ENCODE measurements around the gene ITGB3. TPM values are rescaled to one million over a fixed set of nuclear protein-coding genes. Genes with fewer than 3 reads are reported as not detected.

The ITGB3 gene
- total RNA-seq, 1 experiment from 2014 or later = not detected

GRCh38 chr17:47324224-47325020 lies 70.8 kb downstream of the ITGB3 start:
- H3K9me3 ChIP-seq (ENCODE audit: control insufficient read depth in 1 of 2, insufficient read depth in 1 of 2, low read depth in 1 of 2, low read length in 2 of 2) = peaks cover 3 to 5% of the 10 kb centered on the region in 2 experiments; a peak in 1 of 4 replicates
- no peak overlapping the region for H3K4me3 ChIP-seq (replicated peaks in 1 of 2; ENCODE audit: low read depth in 1 of 2, low read length in 2 of 2)
- H3K9ac ChIP-seq (ENCODE audit: low read length) = no peak overlapping the region
- ChIA-PET CTCF (no interaction called here), POLR2A (interaction anchor here (1.1 kb wide), 1 partner anchor 9 kb away, joined by 3 read pairs; no protein-coding TSS in a partner anchor), RAD21 (ENCODE audit: low non-redundant PET in 1 of 2, low total read pairs in 2 of 2, uncharacterized antibody in 2 of 2, unreplicated experiment in 2 of 2) (no interaction called here)
- no peaks in the 10 kb centered on the region for H3K9me2 ChIP-seq (ENCODE audit: insufficient read depth)
- H3K36me3 ChIP-seq (ENCODE audit: control insufficient read depth in 1 of 2, insufficient read depth in 2 of 2, low read length in 2 of 2) = no peaks in the 10 kb centered on the region
- no TSS peak for BruUV-seq (replicated peaks)
- no peak overlapping the region for H2AFZ ChIP-seq (ENCODE audit: low read depth, low read length, poor library complexity, severe bottlenecking)
- TF ChIP-seq RAD21 (IDR thresholded peaks at IDR 0.05; ENCODE audit: low read depth) (no peak), ZBTB33 (IDR thresholded peaks at IDR 0.05; ENCODE audit: extremely low read depth, insufficient replicate concordance, low read length) (no peak), CEBPB (IDR thresholded peaks at IDR 0.05; ENCODE audit: low read depth) (no peak), ATF3 (IDR thresholded peaks at IDR 0.05) (no peak), ZFX (IDR thresholded peaks at IDR 0.05) (no peak), SRF (IDR thresholded peaks at IDR 0.05; ENCODE audit: low read depth) (no peak), CBX3 (IDR thresholded peaks at IDR 0.05; ENCODE audit: low read depth) (no peak), SIN3A (IDR thresholded peaks at IDR 0.05; ENCODE audit: low read depth) (no peak), ZNF274 (IDR thresholded peaks at IDR 0.05; ENCODE audit: low read depth, low read length) (no peak), EZH2 (IDR thresholded peaks at IDR 0.05) (no peak), SP1 (IDR thresholded peaks at IDR 0.05; ENCODE audit: low read depth) (no peak), POLR2AphosphoS5 (IDR thresholded peaks at IDR 0.05; ENCODE audit: low read depth, low read length) (no peak)
- TF ChIP-seq, protein P1, sequence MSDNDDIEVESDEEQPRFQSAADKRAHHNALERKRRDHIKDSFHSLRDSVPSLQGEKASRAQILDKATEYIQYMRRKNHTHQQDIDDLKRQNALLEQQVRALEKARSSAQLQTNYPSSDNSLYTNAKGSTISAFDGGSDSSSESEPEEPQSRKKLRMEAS (IDR thresholded peaks at IDR 0.05) = no peak
- no peak overlapping the region for H3K4me2 ChIP-seq (ENCODE audit: low read length)
- H3K27me3 ChIP-seq (ENCODE audit: insufficient read depth, low read length) = no peaks in the 10 kb centered on the region
- DNase-seq (ENCODE audit: low read depth, low spot score) (no peak), ATAC-seq (peak; percentile 9; the same call in 1 of the 2 replicates)
- intact Hi-C loops (cut with micrococcal nuclease) = no loop called here
- no peaks in the 10 kb centered on the region for H3K79me2 ChIP-seq (ENCODE audit: insufficient read depth, low read length)
- no peak overlapping the region for H3K27ac ChIP-seq (ENCODE audit: low read depth, low read length)
- H3K4me1 ChIP-seq (ENCODE audit: control insufficient read depth in 1 of 2, insufficient read depth in 2 of 2, low read length in 2 of 2) = no peaks in the 10 kb centered on the region
- no peaks in the 10 kb centered on the region for H4K20me1 ChIP-seq (ENCODE audit: insufficient read depth)

Data from HCT116 (cell line).